T-helper 2 cell treated with Interferon-gamma antibody and Interleukin-4, amounts not matched to agents 100 ng/mL and 5 ng/mL, for 36 hours (primary cell): ENCODE data around the gene PDIA2. TPM values are rescaled to one million over a fixed set of nuclear protein-coding genes. Genes with fewer than 3 reads are reported as not detected.

Source experiments
- intact Hi-C: fragments of 100-400 bp; cut with micrococcal nuclease; formaldehyde crosslinking; loops from one replicate; pipeline ENCODE4 v1.15.1; 2023
- total RNA-seq: library from RNA; stranded (reverse); gene quantifications from 2 replicates; pipeline ENCODE4 v1.2.3, GENCODE V29; 2022

The PDIA2 gene
- total RNA-seq, 1 donor from 2014 or later = not detected

DNA sequence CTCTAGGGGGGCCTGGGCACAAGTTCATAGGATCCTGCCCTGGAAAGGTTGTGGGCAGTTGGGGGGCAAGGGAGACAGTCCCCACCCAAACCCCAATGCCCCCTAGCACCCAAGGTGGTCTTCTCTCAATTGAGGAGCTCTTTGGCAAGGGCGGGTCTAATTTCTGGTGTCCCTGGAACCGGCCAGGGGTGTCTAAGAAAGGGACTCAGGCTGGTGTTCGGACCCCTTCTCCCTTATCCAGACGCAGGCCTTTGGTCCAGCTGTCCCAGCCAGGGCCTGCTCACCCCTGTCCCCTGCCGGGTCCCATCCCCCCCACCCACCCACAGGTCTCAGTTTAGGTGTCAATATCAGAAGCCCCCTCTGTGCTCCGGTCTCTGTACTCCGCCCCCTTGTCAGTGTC, 3.4 kb upstream of the PDIA2 start:
- intact Hi-C loops = loop anchor here (2.0 kb wide), 1 partner anchor 45 kb away; the partner anchor contains the start of gene FAM234A

DNA sequence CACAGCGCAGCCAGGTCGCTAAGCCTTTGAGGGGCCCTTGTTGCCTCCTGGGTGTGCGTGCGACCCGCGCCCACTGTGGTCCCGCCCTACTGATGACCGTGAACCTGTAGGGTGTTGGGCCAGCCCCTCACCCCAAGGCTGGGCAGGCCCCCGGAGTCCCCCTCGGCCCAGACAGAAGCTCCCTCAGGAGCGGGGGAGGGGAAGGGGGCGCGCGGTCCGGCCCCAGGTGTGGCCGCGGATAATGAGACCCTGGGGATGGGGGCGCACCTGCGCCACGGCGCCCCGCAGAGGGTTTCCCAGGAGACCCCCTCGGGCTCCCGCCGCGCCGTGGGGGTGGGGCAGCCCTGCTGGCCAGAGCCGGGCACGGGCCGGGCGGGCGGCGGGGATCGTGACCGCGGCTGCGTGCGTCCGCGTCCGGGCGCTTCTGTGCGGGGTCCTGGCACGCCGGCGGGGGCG, 2.9 kb upstream of the PDIA2 start:
- intact Hi-C loops = no loop called here

DNA sequence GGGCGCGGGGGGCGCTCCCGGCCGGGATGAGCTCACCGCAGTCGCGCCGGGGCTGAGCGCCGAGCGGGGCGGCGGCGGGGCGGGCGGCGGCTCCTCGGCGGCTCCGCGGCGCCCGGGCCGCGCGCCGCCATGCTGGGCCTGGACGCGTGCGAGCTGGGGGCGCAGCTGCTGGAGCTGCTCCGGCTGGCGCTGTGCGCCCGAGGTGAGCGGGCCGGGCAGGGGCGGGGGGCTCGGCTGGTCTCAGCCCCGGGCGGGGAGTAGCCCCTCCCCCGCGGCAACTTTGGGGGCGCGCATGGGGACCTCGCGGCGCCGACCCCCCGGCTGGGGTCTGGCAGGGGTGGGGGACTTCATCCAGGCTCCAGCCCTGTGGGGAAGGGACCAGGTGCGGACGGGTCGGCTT, 2.4 kb upstream of the PDIA2 start, which contains the start of gene ARHGDIG:
ARHGDIG (plus strand) TSS at position 40 of the 400 bp plus-strand sequence; CDS start at position 130, 90 bp downstream.
- intact Hi-C loops = no loop called here

DNA sequence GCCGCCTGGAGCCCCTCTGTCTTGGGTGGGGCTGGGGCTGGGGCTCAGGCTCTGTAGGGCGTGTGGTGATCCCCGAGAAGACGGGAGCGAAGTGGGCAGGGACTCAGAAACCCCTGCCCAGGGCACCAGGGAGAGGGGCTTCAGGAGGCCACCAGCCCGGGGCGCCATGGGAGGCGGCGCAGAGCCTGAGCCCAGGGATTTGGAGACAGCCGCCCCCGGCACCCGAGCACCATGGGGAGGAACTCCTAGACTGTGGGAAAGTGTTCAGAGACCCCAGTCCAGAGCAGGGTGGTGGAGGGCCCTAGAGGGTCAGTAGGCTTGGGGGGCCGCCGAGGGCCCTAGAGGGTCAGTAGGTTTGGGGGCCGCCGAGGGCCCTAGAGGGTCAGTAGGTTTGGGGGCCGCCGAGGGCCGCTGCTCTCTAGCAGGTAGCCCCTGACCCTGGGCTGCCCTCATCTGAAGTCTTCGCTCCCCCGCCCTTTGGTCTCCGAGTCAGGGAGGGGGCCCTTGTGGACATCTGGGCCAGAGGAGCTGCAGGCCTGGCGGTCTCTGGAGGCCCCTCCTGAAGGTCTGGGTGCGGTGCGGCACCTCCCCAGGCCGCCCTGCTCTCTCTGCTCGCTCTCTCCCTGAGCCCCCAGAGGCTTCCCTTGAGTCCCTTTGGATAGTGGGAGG, 1.8 kb upstream of the PDIA2 start:
- intact Hi-C loops = no loop called here

DNA sequence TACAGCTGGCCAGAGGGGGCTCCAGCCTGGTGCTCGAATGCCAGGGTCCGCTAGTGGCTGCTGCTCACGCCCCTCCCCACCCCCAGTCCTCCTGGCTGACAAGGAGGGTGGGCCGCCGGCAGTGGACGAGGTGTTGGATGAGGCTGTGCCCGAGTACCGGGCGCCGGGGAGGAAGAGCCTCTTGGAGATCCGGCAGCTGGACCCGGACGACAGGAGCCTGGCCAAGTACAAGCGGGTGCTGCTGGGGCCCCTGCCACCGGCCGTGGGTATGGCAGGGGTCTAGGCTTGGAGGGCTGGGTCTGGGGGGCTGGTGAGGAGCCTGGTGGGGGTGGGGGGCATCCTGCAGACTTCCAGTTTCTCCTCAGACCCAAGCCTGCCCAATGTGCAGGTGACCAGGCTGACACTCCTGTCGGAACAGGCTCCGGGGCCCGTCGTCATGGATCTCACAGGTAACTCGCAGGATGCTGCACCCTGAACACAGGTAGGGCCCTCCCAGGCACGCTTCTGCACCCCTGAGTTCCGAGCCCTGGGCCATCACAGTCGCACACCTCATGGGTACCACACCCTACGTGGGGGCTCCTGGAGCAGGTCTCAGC, 1.2 kb upstream of the PDIA2 start:
- intact Hi-C loops = no loop called here

DNA sequence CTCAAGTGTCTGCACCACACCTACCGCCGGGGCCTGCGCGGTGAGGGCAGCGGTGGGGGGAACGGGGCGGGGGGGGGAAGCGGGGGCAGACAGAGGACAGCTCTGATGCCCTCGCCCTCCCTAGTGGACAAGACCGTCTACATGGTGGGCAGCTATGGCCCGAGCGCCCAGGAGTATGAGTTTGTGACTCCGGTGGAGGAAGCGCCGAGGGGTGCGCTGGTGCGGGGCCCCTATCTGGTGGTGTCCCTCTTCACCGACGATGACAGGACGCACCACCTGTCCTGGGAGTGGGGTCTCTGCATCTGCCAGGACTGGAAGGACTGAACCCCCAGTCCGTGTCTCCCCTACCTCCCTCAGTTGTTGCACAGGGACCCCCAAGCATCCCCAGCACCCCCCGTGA, 473 bp upstream of the PDIA2 start:
- intact Hi-C loops = no loop called here

DNA sequence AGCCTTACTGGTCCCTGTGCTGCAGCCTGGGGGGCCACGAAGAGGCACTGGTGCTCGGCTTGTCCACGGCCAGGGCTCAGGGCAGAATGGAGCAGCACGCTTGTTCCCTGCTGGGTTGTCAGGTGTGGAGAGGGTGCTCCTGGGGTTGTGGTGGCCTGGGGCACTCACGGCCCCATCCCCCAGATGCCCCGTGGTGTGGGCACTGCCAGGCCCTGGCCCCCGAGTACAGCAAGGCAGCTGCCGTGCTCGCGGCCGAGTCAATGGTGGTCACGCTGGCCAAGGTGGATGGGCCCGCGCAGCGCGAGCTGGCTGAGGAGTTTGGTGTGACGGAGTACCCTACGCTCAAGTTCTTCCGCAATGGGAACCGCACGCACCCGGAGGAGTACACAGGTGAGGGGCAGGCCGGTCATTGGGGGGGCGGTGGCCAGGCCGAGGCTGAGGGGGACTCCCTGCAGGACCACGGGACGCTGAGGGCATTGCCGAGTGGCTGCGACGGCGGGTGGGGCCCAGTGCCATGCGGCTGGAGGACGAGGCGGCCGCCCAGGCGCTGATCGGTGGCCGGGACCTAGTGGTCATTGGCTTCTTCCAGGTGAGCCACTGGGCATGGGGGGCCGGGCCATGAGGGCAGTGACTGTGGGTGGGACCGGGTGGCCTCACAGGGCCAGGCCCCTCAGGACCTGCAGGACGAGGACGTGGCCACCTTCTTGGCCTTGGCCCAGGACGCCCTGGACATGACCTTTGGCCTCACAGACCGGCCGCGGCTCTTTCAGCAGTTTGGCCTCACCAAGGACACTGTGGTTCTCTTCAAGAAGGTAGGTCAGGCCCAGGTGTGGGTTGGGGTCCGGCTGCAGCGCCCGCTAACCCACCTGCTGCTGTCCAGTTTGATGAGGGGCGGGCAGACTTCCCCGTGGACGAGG, 1.5 kb downstream of the PDIA2 start:
- intact Hi-C loops = no loop called here

DNA sequence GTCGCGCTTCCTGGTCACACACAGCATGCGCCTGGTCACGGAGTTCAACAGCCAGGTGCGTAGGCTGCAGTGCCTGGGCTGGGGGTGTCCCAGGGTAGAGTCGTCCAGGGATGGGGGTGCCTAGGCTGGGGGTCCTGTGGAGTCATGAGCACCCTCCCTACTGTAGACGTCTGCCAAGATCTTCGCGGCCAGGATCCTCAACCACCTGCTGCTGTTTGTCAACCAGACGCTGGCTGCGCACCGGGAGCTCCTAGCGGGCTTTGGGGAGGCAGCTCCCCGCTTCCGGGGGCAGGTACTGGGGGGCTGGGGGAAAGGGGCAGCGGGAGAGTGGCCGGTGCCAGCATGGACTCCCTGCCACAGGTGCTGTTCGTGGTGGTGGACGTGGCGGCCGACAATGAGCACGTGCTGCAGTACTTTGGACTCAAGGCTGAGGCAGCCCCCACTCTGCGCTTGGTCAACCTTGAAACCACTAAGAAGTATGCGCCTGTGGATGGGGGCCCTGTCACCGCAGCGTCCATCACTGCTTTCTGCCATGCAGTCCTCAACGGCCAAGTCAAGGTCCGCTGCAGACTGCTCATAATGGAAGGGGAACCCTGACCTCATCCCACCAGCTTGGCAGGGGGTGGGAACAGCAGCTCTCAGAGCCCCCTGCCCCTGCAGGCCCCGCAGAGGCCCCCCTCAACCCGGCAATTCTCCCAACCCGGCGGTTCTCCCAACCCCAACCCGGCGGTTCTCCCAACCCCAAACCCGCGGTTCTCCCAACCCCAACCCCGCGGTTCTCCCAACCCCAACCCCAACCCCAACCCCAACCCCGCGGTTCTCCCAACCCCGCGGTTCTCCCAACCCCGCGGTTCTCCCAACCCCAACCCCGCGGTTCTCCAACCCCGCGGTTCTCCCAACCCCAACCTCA, 2.4 kb downstream of the PDIA2 start:
- intact Hi-C loops = no loop called here

DNA sequence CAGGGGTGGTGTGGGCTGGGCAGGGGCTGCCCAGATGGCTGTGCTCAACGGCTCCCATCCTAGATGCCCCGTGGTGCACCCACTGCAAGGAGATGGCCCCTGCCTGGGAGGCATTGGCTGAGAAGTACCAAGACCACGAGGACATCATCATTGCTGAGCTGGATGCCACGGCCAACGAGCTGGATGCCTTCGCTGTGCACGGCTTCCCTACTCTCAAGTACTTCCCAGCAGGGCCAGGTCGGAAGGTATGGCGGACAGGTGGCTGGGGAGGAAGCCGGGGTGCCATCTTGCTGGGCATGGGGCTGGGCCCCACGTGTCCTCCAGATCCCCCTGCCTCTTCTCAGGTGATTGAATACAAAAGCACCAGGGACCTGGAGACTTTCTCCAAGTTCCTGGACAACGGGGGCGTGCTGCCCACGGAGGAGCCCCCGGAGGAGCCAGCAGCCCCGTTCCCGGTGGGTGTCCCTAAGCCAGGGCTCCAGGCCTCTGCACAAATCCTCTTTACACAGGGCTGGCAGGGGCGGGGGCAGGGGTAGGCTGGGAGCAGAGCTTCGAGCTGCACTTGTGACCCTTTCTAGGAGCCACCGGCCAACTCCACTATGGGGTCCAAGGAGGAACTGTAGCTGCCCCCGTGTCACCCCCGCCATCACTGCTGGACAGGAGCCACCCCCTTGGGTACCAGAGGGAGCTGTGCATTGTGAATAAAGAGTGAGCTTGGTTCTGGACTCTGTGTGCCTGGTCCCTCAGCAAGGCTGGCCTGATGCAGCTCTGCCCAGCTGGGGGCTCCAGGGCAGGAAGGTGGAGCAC, 3.7 kb downstream of the PDIA2 start:
- intact Hi-C loops = no loop called here

DNA sequence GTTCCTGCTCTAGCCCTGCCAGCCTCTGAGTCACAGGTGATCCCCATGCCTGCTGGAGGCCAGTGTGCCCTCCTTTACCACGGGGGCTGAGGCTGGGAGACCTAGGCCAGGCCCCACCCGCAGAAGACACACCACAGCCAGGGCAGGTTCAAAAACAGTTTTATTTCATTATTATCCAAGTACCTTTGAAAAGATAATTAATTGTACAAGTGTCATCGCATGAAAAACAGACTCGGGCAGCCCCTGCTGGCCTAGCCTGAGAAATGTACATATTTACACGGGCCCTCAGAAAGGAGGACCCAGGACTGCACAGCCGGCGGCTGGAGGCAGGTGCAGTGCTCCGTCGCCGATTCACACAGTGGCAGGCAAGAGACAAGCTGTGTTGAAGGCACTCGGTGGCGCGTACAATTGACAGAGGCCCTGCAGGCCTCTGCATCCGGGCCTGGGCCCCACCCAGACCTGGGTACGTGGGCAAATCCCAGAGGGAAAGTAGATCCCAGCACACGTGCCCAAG, 4.4 kb downstream of the PDIA2 start:
- intact Hi-C loops = no loop called here

DNA sequence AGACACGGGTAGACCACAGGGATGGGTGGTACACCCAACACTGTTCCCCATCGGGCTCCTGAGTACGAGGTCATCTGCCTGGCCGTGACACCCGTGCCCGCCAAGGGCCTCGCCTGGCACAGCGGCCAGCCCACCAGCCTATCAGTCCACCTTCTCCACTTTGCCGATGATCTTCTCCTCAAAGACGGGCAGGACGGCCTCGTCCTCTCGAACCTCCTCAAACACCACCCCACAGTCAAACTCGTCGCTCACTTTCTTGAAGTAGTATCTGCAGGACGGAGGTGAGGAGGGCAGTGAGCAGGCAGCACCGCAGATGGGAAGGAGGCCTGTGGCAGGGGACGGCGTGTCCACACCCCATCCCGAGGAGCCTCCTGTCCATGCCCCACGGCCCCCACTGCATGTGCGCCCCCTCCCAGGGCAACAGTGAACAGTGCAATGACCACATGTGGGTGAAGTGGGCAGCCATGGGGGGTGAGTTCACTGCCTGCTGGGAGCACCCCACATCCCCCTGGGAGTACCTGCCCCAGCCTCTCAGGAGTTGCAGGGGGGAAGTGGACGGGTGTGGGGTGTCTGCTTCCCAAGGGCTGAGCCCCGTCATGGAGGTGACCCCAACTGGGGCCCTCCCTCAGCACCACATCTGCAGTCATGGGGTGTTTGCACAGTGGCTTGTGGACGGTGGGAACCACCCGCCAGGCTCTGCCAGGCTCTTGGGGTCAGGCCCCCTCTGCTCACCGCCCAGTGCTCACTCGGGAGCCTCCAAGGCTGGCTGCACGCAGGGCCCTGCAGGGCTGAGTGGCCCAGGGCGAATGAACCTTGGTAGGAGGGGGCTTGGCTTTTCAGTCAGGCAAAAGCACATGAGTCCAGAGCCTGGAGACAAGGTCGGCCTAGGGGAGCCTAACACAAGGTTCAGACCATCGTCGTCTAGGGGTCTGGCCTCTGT, 5.3 kb downstream of the PDIA2 start:
- intact Hi-C loops = no loop called here

DNA sequence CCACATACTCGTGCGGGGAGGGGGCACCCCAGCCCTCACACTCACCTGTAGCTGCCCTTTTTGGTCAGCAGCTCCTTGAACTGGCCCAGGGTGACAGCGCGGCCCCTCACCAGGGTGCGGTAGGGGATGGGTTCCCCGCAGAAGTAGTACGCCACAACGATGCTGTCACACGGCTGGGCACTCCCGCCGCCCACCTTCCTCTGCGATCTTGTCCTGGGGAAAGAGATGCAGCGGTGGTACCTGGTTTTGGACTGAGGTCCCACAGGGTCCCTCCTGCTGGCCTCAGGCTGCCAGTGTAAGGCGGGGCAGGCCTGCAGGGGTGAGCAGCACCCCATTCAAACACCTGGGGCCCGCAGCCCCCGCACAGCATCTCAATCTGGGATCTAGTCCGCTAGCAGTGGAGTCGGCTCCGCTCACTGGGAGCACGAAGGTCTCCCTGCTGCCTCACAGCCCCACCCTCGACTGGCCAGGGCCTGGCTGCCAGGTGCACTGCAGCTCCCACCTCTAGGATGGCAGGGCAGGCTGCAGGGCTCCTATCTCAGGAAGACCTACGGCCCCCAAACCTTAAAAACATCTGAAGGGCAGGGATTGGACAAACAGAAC, 6.5 kb downstream of the PDIA2 start:
- intact Hi-C loops = no loop called here

DNA sequence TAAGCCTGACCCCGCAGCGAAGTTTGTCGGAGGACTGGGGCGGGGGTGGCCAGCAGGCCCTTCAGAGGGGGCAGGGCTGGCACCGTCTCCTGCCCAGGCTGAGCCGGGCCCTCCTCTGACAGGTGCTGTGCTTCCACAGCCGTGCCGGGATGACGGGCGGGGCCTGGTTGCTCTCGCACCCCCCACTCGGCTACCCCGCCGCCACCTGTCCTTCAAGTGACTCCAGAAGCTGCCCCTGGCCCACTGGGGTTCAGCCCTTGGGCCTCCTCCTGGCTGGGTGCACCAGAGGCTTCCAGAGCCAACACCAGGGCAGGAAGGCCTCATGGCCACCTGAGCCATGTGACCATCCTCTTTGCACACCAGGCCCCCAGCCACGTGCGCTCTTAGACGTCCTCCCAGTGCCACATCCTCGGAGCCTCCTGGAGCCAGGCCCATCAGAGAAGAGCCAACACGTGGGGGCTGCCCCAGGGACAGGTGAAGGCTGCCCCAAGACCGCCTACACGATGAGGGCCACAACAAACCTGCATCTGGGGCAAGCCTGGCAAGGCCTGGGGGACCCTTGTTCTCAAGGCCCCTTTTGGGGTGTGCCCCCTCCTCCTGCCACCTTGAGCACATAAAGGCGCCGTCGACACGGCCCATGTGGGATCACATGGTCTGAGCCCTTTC, 7.2 kb downstream of the PDIA2 start:
- intact Hi-C loops = no loop called here

DNA sequence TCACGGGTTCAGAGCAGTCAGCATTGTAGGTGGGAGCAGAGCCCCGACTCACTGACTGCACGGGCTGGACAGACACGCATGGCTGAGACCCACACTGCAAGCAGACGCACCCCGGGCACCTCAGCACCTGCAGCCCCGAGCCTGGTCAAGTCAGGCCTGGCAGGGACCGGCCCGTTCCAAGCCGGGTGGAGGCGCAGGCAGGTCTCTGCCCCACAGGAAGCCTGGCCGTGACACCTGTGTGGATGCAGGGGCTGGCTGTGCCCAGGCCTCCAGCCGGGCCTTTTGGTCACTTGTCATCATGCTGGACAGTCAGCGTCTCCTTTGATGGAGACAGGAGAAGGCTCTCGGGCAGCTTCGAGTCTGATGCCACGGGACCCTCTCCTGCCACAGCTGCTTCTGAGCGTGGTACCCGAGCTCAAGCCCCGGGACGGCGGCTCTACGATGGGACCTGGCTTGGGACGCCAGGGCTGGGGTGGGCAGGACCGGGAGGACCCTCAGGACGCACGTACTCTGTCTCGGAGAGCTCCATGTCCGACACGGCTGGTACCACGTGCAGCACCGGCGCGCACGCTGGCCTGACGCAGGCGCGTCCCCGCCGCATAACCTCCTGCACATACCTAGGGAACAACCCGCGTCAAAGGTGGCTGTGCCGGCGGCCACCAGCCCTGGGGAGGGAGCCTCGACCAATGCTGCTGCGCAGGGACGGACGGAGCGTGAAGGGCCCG, 7.9 kb downstream of the PDIA2 start:
- intact Hi-C loops = no loop called here

DNA sequence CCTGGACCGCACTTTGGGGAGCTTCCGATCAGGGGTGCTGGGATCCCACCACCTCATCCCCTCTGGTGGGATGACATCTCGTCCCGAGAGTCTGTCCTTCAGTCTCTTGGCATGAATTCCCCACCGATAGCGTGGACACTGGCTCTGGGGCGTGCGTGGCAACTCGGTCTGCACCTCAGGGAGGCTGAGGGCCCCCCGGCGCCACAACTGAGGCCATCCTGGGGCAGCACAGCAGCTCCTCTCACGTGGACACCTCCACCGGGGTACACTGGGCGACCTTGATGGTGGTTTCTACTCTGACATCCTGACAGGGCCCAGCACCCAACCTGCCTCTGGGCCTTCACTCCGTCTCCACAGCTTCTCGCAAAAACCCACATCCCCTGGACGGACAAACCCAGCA, 8.6 kb downstream of the PDIA2 start:
- intact Hi-C loops = no loop called here

DNA sequence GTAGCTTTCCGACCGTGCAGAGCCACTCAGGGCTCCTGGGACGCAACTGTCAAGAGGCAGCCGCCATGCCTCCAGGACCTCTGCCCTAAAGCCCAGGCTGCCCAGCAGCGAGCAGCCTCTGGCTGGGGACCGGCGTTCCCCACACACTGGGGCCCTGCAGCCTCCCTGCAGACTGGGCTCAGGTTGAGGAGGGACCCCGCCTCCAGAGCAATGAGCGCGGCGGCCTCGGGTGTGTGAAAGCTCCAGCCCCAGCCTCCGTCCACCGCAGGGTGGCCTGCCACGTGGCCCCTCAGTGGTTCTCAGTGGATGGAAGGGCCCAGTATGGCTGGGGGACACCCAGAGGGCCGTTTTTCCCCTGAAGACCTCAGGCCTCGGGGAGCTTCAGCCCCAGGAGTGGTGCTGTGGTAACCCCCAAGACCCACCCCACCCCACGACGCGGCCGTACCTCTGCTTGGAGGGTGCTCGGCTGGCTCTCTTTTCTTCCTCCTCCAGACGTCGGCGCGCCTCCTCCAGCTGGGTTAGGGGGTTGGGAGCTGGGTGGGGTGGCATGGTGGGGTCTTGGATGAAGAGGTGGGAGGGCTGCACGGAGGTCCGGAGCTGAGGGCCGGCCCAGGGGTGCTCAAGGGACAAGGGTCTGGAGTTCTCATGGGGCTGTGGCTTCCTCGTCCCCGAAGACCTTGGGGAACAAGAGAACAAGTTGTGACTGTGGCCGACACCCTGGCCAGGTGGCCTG, 10.2 kb downstream of the PDIA2 start:
- intact Hi-C loops = no loop called here
